HG03097 (cell line): Measurements from ENCODE around the gene ATP2A3.
"Not testable (repeated sequence)": the region's sequence is repeated elsewhere in the genome, so short reads cannot be mapped to it uniquely, and the experiment has no call there.

Experiments
- ATAC-seq: cut with Tn5 transposase; IDR thresholded peaks from one replicate; pipeline ENCODE4 v1.9.1; 2021; ENCODE audit not compliant: unreplicated experiment, low FRiP score

ATP2A3 gene

DNA sequence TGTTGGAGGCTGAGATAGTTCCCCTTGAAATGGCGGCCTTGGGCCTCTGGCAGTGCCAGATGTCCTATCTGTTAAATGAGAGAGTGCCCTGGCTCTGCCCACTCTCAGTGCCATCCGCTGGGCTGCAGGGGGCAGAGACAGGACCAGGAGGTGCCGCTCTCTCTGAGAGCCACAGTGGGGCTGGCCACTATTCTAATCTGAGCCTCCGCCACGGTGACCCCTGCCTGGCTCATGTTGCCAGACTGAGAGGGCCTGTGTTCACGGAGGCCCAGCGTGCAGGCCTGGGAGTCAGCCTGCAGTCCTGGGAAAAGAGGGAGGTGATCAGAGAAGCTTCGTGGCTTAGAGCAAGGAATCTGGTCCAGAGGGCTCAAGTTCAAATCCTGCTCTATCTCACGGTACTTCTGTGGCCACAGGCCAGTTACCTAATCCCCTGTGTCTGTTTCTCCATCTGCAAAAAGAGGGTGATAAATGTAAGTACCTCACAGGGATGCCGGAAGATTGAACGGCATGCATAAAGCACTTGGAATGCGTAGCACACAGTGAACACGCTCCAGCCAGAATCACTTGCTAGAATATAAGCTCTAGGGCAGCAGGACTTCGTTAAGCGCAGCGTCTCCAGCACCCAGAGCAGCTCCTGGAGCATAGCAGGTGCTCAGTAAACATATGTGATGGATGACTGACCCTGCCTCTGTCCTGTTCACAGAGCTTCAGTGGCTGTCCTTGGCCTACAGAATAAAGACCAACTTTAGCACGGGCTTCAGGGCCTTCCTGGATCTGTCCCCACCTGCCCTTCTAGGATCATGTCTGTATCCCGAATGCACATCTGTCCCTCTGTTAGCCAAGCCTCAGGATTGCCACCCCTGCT, 6.3 kb downstream of the ATP2A3 start:
- ATAC-seq = no peak

DNA sequence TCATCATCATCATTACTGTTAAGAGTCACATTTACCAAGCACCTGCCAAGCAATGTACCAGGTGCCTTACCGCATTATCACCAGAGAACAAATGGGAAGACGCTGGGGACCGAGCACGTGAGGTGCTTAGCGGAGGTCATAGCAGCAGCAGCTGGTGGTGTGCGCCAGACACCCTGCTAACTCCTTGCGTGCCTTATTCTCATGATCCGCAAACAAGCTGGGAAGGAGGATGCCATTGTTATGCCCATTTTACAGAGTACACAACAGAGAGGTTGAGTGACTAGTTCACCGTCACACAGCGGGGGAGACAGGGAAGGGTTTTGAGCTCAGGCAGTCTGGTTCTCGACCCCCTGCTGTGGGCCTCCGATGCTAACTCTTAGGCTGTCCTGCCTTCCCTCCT, 7.3 kb downstream of the ATP2A3 start:
- no peak for ATAC-seq

DNA sequence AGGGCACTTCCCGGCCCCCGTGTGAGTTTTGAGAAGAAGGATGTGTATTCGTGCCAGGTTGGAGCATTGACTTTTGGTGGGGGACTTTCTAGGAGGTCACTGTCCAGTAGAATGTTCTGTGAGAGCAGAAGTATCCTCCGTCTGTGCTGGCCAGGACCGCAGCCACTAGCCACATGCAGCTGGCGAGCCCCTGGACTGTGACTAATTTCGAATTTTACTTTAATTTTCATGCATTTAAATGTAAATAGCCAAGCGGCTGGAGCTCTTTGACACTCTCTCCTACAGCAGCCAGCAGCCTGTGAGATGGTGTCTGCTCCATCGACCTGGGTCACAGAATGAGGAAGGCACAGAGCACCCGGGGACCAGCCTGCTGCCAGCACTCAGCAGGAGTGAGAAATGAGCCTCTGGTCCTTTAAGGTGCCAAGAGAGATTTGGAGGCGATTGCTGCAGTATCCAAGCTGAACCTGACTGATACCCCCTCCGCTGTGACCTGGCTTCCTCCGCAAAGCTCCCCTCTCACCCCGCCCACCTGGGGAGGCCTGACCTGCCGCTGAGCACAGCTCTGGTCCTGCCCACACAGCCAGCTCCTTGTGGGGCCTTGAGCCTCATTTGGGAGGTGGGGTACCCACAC, 7.8 kb downstream of the ATP2A3 start:
- no peak for ATAC-seq

DNA sequence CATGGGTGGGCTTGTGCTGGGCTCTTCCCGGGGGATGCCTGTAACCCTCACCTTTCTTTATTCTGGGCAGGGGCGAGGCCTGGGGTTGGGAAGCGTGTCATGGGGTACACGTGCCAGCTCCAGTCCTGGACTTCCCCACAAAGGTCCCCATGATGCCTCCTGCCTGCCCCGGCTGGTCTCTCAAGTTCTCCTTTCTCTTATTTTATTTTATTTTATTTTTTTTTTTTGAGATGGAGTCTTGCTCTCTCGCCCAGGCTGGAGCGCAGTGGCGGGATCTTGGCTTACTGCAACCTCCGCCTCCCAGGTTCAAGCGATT, 8.6 kb downstream of the ATP2A3 start:
- no peak for ATAC-seq

DNA sequence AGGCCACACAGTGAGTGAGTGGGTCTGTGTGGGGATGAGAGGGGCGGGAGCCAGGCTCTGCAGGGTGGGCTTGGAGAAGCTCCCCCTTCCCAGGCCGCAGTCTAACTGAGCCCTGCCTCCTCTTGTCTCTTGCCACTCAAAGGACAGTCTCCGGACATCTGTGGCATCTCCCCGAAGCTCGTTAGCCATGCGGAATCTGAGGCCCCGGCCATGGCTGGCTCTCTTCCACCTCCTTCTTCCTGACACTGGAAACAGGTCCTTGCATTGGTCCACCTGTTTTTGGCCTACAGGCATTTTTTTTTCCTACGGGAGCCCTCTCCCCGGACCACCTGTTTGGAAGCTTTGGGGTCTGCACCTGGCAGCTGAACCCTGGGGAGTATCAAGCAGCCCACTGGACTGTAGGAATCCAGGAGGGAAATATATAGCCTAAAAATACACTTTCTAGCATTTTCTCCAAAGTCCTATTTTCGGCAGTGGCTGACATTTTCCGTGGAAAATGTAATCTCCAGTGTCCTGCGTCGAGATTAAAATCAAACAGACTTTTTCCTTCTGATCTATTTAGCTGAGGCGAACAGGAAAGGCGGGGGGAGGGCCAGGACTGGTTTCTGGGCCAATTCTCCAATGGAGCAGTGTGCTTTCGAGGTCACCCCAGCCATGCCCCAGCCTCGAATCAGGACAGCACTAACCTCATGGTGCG, 9.1 kb downstream of the ATP2A3 start:
- no peak for ATAC-seq

DNA sequence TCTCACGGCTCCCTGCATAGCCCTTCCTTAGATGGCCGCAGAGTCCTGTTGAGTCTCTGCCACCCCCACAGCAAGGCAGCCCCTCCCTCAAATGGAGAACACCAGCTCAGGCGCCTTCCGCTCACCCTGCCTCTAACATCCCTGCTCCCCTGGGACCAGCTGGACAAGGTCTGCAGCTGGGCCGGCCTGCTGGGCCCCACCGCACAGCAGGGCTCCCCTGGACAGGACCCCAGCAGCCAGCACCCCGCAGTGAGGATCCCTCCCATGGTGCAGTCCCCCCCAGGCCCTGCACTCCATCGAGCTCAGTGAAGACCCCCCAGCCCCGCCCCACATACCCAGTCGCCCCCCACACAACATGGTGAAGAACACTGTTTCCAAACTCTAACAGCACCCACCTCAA, 10.2 kb downstream of the ATP2A3 start:
- no peak for ATAC-seq

DNA sequence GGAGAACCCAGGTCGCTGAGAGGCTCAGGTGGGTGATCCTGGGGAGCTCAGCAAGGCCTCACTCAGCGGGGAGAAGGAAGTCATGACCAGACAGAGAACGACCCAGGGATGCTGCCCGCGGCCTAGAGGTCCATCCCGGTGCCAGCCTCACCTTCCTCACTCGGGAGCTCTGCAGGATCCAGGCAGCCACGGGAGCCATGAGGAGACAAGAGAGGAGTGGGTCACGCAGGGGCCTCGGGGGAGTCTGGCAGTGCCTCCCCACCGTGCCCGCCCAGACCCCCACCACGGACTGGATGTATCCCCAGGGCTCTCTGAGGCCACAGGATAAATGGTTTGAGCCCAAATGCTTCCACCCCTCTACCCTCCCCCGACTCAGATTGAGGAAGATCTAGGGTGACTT, 10.7 kb downstream of the ATP2A3 start:
- ATAC-seq = no peak

DNA sequence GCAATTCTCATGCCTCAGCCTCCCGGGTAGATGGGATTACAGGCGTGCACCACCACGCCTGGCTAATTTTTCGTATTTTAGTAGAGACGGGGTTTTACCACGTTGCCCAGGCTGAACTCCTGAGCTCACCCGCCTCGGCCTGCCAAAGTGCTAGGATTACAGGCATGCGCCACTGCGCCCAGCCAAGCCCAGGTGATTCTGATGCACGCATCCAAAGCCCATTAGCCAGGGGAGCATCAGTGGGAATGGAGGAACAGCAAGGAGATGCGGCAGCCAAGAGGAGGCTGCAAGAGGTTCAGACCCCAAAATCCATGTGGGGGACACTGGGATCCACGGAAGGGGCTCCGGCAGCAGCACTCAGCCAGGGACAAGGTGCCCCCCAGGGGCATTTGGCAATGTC, 12.1 kb downstream of the ATP2A3 start:
- ATAC-seq = no peak

DNA sequence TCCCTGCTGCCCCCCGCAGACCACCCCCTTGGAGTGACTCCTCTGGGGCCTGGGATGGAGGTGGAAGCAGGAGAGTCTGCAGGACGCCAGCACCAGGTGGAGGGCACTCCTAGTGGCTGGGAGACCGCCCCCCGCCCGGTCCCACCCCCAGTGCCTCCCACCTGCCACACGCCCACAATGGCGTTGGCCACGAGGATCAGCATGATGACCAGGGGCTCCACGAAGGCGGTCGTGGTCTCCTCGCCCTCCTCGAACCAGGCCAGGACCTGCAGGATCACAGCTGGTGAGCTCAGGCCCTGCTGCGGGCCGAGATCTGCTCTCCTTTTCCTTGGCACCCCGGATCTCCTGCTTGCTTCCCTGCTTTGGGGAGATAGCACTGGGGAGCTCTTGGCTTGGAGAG, 12.8 kb downstream of the ATP2A3 start:
- no peak for ATAC-seq

DNA sequence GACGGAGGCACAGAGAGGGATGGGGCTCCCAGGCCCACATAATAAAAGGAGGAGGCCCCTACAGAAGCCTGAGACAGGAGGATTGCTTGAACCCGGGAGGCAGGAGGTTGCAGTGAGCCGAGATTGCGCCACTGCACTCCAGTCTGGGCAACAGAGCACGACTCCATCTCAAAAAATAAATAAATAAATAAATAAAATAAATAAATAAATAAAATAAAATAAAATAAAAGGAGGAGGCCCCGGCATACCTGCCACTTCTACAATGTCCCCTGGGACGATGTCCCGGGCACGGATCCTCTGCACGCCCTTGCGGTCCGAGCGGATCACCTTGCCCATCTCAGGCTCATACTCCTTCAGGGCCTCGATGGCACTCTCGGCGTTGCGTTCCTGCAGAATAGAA, 13.2 kb downstream of the ATP2A3 start:
- ATAC-seq = no peak

DNA sequence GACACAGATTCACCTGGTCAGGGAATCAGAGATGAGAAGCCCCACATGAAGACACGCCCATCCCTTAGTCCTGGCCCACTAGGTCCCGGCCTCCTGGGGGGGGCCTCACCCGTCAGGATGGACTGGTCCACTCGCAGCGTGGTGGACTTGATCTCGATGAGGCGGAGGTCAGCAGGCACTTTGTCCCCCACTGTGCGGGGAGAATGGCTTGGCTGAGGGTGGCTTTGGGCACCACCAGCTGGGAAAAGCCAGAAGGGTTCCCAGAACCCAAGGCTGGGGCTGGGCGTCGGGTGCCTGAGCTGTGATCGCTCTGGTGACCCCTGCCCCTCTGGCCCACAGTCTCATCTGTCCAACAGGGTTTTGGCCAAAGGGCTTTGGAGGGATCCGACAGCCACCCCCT, 13.7 kb downstream of the ATP2A3 start:
- ATAC-seq = no peak

DNA sequence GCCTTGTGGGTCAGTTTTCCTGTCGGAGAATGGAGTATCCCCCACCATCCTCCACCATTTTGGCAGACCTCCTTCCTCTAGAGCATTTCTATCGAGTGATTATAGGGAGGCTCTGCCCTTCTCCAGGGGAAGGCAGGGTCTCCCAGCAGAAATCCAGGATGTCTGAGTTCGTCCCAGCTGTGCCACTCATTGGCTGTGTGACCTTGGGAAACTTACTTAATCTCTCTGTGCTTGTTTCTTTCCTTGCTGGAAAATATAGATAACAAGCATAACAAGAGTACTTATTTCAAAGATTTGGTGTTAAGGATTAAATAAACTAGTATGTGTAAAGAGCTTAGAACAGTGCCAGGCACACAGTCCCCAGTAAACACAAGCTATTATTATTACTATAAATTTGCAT, 14.8 kb downstream of the ATP2A3 start:
- ATAC-seq = no peak

DNA sequence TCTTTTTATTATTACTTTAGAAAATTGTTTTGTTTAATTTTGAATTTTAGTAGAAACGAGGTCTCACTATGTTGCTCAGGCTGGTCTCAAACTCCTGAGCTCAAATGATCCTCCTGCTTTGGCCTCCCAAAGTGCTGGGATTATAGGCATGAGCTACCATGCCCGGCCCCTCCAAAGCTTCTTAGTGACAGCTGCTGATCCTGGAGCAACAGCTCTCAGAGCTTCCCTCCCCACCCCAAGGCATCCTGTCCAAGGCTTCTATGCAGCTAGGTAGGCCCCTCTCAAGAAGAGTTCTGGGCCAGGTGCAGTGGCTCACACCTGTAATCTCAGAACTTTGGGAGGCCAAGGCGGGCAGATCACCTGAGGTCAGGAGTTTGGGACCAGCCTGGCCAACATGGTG, 15.7 kb downstream of the ATP2A3 start:
- ATAC-seq = not testable (repeated sequence)

DNA sequence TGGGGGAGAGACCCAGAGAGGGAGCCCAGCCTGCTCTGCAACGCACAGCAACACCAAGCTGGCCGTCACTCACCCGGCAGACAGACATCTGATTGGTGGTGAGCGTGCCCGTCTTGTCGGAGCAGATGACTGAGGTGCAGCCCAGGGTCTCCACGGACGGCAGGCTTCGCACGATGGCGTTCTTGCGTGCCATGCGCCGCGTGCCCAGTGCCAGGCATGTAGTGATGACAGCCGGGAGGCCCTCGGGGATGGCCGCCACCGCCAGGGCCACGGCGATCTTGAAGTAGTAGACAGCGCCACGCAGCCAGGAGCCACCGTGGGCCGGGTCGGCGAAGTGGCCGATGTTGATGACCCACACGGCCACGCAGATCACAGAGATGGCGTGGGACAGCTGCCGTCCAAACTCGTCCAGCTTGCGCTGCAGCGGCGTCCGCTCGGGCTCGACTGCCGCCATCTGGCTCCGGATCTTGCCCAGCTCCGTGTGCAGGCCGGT, 16.9 kb downstream of the ATP2A3 start:
- ATAC-seq = no peak

DNA sequence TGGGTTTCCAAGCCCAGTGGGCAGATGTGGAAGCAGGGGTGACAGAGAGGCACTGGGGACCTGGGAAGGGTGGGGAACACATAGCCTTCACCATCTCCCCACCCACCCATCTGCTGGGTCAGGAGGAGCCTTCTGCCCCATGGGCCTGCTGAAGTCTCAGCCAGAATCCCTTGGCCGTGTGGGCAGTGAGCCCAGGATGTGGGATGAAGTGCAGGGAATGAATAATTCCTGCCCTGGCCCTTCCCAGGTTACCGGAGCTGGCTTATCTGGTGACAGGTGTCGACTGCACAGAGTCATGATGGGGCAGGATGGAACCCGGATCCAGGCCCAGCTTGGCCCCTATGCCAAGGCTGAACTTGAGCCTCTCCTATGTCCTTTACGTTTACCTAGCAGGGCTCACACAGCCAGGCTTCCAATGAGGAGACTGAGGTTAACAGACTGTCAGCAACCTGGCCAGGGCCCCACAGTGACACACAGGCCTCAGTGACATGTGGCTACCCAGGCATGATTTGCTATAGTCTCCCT, 17.5 kb downstream of the ATP2A3 start:
- no peak for ATAC-seq

DNA sequence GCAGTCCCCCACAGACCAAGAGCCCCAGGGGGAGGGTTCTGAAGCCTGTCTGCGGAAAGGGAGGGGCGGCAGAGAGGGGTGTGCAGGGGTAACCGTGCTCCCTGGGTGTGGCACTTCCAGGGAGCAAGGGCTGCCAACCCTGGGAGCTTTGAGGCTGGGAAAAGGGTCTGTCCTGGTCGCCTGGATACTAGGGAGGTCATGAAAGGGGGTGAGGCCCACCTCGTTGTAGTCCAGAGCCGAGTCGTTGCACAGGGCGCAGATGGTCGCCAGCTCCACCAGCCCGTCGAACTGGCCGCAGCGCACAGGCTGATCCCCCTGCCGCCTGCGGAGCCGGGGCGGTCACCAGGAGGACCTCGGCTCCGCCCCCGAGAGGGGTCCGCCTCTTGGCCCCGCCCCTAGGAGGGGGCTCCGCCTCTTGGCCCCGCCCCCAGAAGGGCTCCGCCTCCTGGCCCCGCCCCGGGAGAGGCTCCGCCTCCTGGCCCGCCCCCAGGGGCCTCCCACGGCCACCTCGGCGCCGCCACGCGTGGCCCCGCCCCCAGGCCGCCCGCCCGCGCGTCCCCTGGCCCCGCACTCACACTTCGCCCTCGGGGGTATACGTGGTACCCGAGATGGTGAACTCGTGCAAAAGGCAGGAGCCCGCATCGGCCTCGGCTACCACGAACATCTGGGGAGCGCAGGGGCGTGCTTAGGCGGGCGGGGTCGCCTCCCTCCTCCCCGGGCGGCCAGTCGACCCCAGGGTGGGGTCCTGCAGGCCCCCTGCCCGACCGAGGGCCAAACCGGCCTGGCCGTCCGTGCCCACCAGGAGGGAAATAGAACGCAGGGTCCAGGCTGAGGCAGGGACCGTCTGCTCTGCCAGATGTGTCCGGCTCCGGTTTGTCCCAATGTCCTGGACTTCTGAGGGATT, 19.5 kb downstream of the ATP2A3 start:
- no peak for ATAC-seq

DNA sequence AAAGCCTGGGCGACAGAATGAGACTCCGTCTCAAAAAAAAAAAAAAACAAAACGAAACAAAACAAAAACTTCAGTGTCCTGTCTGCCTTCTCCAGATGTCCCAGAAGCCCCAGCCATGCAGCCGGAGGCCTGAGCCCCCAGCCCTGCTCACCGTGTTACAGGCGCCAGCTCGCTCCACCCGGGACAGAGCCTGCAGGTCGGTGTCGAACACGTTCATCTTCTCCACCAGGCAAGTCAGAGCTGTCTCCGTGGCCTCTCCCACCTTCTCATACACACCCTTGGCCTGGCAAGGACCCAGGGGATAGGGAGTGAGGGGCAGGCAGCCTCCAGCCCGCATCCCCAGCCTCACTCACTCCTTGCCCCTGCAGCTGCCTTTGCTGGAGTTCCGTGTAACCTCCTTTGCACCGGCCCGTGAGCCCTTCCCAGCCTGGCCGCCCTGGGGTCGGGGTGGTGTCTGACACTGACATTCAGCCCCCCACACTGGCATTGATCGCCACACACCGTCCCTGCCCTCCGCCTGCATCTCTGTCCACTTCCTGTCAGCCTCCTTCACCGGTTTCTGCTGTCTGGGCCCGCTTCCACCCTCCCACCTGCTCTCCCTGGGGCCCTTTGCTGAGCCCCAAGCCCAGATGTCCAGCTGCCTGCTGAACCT, 20.9 kb downstream of the ATP2A3 start:
- ATAC-seq = no peak

DNA sequence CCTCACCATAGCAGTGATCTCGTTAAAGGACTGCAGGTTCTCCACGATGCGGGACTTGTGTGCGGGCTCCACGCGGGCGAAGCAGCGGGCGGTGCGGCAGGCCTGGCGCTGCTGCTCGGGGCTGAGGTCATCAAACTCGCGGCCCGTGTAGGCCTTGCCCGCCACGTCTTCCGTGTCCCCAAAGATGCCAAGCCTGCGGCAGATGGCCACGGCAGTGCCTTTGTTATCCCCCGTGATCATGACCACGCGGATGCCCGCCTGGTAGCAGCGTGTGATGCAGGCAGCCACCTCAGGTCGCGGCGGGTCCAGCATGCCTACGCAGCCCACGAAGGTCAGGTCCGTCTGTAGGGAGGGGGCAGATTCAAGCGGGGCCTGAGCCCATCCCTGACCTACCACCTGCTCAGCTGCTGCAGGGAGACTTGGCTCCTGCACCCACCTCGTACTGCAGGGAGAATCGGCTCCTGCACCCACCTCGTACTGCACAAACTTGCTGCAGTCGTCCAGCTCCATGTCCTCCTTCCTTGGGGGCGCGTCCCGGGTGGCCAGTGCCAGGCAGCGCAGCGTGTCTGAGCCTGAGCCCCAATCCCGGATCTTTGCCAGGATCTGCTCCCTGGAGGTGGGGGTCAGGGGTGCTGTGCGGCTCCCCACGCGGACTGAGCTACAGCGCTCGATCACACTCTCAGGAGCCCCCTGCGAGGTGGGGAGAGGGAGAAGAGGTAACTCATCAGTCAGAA, 23.1 kb downstream of the ATP2A3 start:
- no peak for ATAC-seq

DNA sequence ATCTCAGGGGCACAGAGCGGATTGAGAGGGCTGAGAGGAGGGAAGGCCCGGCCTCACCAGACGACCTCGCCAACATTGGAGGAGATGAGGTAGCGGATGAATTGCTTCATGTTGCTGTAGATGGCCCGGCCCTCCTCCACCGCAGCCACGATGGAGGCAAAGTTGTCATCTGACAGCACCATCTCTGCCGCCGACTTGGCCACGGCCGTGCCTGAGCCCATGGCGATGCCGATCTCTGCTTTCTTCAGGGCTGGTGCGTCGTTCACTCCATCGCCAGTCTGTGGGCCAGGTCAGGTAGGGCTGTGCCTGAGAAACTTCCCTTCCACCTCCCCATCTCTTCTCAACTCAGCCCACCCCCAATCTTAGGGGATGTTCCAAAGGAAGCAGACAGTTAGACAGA, 26.9 kb downstream of the ATP2A3 start:
- ATAC-seq = no peak
